GM19395 (cell line): Measurements from ENCODE around the gene PLCD3.
A peak's percentile ranks its signal among the peaks of the same experiment; 100 is the strongest.

Experiments
- ATAC-seq: cut with Tn5 transposase; IDR thresholded peaks from one replicate; pipeline ENCODE4 v1.9.1; 2021; ENCODE audit warnings: mild to moderate bottlenecking, moderate library complexity; ENCODE audit not compliant: unreplicated experiment

Gene PLCD3

DNA sequence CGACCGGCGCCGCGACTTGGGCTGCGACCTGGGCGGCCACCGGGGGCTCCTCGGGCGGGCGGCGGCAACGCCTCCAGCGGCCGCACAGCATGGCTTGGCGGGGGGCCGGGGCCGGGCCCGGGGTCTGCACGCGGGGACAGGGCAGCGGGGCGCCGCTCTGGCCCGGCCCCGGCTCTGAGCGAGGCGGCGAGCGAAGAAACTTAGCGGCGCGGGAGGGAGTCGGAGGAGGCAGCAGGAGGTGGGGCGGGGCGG lies at the start of gene PLCD3:
Gene PLCD3 (minus strand): TSS at position 196 of the 252 bp plus-strand sequence. CDS start 105 bp downstream, at position 91.
- no peak for ATAC-seq

DNA sequence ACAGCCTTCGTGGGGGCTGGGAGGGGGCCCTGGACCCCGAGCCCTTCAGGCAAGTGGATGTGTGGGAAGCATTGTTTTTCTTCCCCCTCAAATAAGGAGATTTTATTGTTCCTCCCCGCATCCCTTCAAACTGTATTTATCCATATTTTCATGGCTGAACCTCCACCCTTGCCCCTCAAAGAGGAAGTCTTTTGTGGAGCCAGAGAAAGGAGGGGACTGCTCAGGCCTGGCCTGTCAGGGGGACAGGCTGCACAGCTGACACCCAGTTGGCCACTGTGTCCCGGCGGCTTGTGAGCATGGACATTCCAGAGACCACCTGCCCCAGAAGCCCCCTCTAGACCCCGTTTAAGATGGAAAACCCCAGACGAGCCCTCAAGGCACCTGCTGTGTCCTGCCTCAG lies 45.2 kb upstream of the PLCD3 start:
- no peak for ATAC-seq

DNA sequence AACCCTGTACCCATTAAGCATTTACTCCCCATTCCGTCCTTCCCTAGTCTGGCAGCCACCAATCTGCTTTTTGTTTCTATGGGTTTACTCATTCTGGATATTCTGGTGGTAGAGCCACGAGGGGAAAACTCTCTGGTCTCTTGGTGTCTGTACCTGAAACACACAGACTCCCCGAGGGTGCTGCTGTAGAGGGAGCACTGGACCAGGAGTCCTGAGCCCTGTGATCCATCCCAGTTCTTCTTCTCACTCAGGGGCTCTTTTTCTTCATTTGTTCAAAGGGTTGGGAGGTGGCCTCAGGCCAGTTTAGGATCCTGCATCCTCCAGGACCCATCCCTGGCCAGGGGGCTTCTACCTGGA lies 43.4 kb upstream of the PLCD3 start:
- ATAC-seq, result no peak

DNA sequence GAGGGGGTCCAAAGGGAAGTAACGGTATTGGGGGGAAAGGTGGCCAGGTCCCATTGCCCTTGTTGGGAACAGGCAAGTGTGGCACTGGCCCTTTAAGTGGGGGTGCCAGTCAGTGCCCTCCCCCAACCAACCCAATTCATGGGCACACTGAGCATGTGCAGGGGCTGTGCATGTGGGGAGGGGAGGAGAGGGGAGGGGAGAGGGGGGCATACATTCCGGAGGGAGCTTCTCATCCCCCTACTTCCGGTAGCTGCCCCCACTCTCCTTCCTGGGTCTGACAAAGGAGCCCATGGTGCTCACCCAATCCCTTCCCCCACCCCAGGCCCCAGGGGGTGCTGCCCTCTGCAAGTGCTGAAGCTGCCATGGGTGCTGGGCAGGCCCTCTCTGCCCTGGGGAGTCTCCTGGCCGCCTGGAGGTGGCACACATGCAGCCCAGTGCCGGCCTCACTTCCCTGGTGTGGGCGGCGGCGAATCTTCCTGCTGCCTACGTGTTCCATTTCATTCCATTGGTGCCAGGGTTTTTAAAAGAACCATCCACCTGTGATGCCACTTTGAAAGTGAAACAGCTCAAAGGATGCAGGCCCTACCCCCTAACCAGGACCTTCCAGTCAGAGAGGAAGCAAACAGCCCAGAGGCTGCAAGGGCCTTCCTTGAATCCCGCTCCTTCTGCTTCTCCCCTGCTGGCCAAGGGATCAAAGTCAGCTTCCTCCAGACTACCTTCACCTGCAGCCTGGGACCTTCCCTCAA lies 40.4 kb upstream of the PLCD3 start:
- ATAC-seq, result no peak

GRCh38 chr17:45172232-45172540 lies 39.9 kb upstream of the PLCD3 start:
- ATAC-seq, result no peak

DNA sequence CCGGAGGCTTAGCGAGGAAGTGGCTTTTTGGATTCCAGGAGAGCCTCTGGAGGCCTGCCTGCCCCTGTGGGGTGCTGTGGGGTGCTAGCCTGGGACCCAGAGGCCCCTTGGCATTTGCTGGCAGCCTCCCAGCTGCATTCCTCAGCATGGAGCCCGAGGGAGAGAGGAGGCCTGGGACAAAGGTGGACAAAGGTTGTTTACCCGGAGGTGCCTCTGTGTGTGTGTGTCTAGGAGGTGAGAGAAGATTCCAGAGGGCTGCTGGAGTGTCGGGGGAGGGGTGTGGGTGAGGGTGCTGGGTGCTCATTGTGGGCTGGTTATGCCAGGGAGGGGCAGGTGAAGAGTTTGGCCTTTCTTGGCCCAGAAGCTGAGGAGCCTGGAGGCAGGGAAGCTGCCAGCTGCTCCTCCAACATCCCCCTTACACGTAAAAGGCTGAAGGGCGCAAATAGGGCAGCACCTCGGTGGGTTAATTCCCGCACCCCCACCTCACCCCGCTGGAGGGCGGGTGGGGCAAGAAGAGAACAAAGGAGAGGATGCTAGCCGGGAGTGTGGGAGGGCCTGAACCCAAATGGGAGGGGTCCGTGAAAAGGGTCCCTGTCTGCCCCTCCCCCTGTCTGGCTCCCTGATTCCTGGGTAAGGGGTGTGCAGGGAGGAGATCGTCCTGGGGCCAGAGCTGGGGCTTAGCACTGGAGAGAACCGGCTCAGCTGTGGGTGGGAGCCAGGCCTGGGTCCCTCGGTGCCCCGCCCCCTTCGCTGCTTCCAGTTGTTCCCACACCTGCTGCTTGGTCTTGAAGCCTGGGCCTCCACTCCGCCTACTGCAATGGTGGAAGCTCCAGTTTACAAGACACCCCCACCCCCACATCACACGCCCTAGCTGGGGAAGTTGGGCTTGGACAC lies 39.3 kb upstream of the PLCD3 start:
- ATAC-seq, result no peak

- ATAC-seq, result no peak
Measured at GRCh38 chr17:45170931-45171337, 38.6 kb upstream of the PLCD3 start.

DNA sequence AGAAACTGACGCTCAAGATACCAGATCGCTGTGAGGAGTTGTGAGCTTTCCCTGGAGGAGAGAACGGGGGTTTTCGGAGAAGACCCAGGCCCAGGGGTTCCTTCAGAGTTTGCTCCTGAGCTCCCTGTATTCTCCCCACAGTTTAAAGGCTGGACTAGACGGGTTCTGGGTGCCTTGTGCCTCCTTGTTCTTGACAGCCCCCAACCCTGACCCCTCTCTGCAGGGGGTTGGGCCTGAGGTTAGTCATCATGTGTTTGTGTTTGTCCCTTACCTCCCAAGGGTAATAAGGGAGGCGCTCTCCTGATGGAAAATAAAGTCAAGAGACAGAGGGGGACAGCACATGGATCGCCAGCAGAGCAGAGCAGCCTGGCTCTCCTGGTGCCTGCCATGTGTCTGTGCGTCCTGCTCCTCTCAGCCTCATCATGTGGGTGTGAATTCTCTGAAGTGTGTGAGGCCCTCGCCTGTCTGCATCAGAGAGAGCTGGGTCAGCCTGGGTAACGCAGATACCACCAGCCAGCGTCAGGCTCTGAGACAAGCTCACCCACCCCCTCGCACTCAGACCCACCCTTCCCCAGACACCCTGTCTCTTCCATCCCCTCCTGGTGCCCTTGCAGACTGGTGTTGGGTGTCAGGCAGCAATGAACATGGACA lies 38.1 kb upstream of the PLCD3 start:
- no peak for ATAC-seq

DNA sequence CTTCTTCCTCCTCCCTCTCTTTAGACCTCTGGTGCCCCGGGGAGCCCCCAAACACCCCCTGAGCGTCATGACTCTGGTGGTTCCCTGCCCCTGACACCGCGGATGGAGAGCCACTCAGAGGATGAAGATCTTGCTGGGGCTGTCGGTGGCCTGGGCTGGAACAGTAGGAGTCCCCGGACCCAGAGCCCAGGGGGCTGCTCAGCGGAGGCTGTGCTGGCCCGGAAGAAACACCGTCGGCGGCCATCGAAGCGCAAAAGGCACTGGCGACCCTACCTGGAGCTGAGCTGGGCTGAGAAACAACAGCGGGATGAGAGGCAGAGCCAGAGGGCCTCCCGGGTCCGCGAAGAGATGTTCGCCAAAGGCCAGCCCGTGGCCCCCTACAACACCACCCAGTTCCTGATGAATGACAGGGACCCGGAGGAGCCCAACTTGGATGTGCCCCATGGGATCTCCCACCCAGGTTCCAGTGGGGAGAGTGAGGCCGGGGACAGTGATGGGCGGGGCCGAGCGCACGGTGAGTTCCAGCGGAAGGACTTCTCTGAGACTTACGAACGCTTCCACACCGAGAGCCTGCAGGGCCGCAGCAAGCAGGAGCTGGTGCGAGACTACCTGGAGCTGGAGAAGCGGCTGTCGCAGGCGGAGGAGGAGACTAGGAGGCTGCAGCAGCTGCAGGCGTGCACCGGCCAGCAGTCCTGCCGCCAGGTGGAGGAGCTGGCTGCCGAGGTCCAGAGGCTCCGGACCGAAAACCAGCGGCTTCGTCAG lies 36.9 kb upstream of the PLCD3 start:
- ATAC-seq, result no peak

DNA sequence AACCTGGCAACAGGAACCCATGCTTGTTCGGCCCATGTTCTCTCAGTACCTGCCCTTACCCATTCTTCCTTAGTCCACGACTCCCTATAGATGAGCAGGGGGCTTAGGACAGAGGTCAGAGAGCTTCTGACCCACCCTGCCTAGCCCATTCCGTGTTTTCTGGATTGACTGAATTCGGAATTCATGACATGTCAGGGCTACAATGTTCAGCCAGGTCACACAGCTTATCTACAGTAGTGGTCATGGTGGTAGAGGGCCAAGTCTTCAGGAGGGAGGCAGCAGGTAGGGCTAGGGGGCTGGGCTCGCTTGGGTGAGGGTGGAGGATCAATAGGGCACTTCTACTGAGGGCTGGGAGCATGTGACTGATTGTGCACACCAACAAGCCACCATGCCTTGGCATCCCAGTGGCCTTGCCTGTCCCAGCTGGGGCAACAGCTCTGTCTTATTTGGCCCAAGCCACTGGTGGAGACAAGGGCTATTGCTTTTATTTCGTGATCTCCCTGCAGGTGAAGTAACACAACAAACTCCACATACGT lies 32.5 kb upstream of the PLCD3 start:
- ATAC-seq, result no peak

GRCh38 chr17:45162025-45162687 lies 29.8 kb upstream of the PLCD3 start:
- ATAC-seq, result no peak

DNA sequence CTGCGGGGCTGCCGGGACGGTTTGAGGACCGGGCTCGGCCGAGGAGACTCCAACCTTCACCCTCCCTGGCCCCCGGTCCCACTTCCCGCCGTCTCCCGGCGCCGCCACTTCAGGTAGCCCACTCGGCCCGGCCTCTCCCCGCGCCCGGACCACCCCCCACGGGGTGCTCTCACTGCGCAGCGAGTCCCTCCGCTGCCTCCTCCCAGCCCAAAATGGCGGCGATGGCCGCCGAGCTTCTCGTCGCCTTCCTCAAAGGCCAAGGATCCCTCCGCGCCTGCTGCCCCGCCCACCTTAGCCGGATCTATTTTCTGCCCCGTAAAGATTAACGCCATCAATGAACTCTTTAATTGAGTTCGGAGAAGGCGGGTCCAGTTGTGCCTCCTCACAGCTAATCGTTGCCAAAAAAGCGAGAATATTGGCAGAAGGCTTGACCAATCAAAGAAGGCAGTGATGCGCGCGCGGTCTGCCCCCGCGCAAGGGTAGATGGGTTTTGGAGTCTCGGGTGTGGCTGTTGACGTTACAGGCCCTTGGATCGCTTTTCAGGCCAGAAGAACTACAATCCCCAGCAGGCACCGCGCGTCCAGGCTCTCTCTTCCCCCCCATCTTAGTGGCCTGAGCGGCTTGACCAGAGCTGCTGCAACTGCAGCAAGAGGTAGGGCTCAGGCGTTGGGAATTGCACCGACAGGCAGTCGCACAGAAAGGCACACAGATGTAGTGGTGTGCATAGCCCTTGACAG lies 29.1 kb upstream of the PLCD3 start, which contains the start of gene HEXIM2:
Gene HEXIM2 (plus strand): TSS at position 588 of the 737 bp plus-strand sequence. CDS start 919 bp downstream, outside the sequence.
- peak; percentile 88 for ATAC-seq

DNA sequence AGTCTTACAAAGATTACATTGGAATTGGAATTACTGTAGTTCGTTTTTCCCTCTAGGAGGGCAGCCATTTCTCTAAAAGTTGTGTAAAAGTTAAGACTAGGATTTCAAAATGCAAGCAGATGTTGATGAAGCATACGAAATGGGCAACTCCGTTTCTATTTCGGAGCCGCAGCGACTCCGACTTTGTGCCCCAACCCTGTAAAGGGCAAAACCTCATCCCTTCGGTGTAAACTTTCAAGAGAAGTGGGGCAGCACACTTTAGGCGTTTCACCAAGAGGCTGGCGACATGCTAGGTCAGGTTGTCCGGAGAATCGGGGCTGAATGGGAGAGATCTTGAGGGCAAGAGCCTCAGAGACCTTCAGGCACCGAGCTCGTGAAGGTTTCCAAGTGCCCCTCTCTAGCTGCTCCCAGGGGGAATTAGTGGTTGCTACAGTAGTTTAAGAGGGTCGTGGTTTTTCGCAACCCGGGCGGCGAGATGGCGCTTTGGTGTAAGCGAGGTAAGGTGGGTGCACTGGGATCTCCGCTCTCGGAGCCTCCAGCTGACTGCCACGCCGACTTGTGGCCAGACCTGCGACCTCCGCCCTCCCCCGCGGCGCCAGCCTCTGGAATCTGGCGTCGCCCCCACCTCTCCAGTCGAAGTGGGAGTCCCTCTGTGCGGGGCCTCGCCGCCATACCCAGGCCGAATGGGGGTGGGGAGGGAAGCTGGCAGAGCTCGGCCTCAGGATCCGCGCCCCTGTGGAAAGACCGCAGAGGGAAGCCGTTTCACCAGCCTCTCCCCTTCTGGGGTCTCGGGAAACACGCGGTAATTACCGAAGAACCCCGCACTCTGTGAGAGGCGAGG lies 28.4 kb upstream of the PLCD3 start:
- ATAC-seq, result peak; percentile 13

GRCh38 chr17:45156242-45156641 lies 23.9 kb upstream of the PLCD3 start:
- no peak for ATAC-seq

DNA sequence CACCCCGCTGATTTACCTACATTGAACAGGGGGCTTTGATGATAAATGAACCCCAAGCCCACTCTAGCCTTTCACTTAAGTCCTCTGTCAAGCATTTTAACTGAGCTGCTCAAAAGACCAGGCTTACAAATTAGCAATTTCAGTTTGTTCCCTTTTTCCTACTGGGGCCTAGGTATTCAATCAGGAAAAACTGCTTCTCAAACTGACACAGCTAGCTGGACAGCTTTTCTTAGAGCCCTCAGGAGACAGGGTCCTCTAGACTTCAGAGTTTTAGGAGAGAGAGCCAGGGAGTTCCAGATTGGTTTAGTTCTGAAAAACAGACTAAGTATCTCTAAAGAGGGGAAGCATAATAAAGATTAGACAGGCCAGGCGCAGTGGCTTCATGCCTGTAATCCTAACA lies 23.2 kb upstream of the PLCD3 start:
- no peak for ATAC-seq

GRCh38 chr17:45155029-45155428 lies 22.7 kb upstream of the PLCD3 start:
- no peak for ATAC-seq

GRCh38 chr17:45150911-45151809 lies 18.8 kb upstream of the PLCD3 start:
- no peak for ATAC-seq
